ENCODE measurements around the gene WDR90.

DNA sequence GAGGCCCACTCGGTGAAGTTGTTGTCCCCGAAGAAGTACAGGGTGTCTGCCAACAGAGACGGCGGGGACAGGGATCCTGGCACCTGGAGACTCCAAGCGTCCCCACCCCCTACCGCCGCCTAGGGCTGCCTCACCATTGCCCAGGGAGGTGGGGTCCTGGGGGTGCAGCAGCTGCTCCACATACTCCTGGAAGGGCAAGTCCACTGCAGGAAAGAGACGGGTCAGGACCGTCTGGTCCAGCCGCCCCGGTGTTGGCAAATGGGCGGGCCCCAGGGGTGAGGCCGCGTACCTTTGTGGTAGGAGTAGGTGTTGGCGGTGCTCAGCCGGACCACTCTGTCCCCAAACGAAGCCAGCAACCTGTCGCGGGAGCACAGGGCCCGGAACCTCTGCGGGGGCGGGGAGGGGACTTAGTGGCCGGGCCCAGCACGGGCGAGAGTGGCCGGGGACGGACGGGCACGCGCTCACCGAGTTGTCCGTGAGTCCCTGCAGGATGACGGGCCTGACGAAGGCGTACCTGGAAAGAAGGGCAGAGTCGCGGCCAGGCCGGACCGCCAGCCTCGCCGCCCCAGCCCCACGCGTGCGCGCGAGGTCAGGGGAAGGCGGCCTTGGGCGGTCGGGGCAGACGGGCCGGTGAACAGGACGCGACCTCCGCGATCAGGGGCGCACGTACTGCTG lies 34.4 kb downstream of the WDR90 start:
- TF ChIP-seq, protein P1, sequence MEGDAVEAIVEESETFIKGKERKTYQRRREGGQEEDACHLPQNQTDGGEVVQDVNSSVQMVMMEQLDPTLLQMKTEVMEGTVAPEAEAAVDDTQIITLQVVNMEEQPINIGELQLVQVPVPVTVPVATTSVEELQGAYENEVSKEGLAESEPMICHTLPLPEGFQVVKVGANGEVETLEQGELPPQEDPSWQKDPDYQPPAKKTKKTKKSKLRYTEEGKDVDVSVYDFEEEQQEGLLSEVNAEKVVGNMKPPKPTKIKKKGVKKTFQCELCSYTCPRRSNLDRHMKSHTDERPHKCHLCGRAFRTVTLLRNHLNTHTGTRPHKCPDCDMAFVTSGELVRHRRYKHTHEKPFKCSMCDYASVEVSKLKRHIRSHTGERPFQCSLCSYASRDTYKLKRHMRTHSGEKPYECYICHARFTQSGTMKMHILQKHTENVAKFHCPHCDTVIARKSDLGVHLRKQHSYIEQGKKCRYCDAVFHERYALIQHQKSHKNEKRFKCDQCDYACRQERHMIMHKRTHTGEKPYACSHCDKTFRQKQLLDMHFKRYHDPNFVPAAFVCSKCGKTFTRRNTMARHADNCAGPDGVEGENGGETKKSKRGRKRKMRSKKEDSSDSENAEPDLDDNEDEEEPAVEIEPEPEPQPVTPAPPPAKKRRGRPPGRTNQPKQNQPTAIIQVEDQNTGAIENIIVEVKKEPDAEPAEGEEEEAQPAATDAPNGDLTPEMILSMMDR (conservative IDR thresholded peaks at IDR 0.05; ENCODE audit: low read depth, low read length) = no peak
- TF ChIP-seq EZH2 (IDR thresholded peaks at IDR 0.05; ENCODE audit: borderline replicate concordance, low read depth, low read length, poor library complexity, severe bottlenecking) = no peak
